T-cell (primary cell): ENCODE data around the gene TEX52. TPM values are rescaled to one million over a fixed set of nuclear protein-coding genes. Genes with fewer than 3 reads are reported as not detected.
A peak's percentile ranks its signal among the peaks of the same experiment; 100 is the strongest.

Experiments used
- ATAC-seq, 4 experiments: fragments of 200-7000 bp in 3 of 4; fragments of 150-1000 bp in 1 of 4; cut with Tn5 transposase; replicated peaks in 1 of 4; 1 replicate in 3 of 4; 2 replicates in 1 of 4; pipeline ENCODE4 v1.10.0; 2021; ENCODE audit warnings: moderate library complexity in 3 of 4, mild to moderate bottlenecking in 2 of 4, moderate number of reproducible peaks in 1 of 4
- CTCF ChIA-PET, 2 donors: fragments of 300-600 bp; sonication (Branson Sonifier 250); formaldehyde crosslinking; loops; one replicate each; lab custom pipeline; 2022; ENCODE audit warnings: antibody characterized with exemption in 2 of 2; lab: Charles Lee
- POLR2A ChIA-PET, 2 donors: fragments of 300-600 bp; sonication (Branson Sonifier 250); formaldehyde crosslinking; loops; one replicate each; lab custom pipeline; 2022; ENCODE audit warnings: antibody characterized with exemption in 2 of 2; lab: Charles Lee
- DNase-seq, 35 experiments: peaks; one replicate each; pipeline versions ENCODE4 v3.0.0 to v3.0.0-alpha.2; 2013 to 2023
- H3K27ac ChIP-seq: one replicate; pipeline ENCODE4 v1.5.1; 2013; ENCODE audit warnings: low read length
- H3K27me3 ChIP-seq, 2 experiments: replicated peaks in 1 of 2; 1 replicate in 1 of 2; 2 replicates in 1 of 2; pipeline versions ENCODE4 v1.6.1 to v1.7.0; 2013; ENCODE audit warnings: low read length in 1 of 2, mixed read lengths in 1 of 2; ENCODE audit not compliant: control insufficient read depth in 2 of 2, insufficient read depth in 2 of 2; ENCODE audit errors: extremely low read depth in 1 of 2
- H3K36me3 ChIP-seq, 2 donors: 1 replicate in 1 of 2; 2 replicates in 1 of 2; pipeline versions ENCODE4 v1.6.1 to v1.7.0; 2013; ENCODE audit warnings: low read length in 1 of 2; ENCODE audit not compliant: control insufficient read depth in 2 of 2, insufficient read depth in 1 of 2; ENCODE audit errors: extremely low read depth in 1 of 2
- H3K4me1 ChIP-seq, 2 experiments: 1 replicate in 1 of 2; 2 replicates in 1 of 2; pipeline versions ENCODE4 v1.6.1 to v1.7.0; 2013; ENCODE audit warnings: low read length in 2 of 2, mixed read lengths in 1 of 2; ENCODE audit not compliant: insufficient read depth in 2 of 2, control insufficient read depth in 1 of 2; ENCODE audit errors: extremely low read depth in 1 of 2
- H3K4me3 ChIP-seq, 2 donors: 1 replicate in 1 of 2; 2 replicates in 1 of 2; pipeline versions ENCODE4 v1.5.1 to v1.7.0; 2013; ENCODE audit warnings: mild to moderate bottlenecking in 2 of 2, low read length in 1 of 2, moderate library complexity in 1 of 2; ENCODE audit not compliant: control insufficient read depth in 1 of 2; ENCODE audit errors: extremely low read depth in 1 of 2
- H3K9me3 ChIP-seq: 2 replicates; pipeline ENCODE4 v1.7.0; 2013
- H3K27ac Mint-ChIP-seq, 2 donors: one replicate each; pipeline ENCODE4 v1.8.0; 2020 to 2021; ENCODE audit warnings: mild to moderate bottlenecking in 2 of 2, mixed read lengths in 2 of 2
- H3K27me3 Mint-ChIP-seq, 2 donors: one replicate each; pipeline ENCODE4 v1.8.0; 2021 to 2022; ENCODE audit warnings: mixed read lengths in 2 of 2
- H3K36me3 Mint-ChIP-seq: one replicate; pipeline ENCODE4 v1.8.0; 2021; ENCODE audit warnings: mixed read lengths
- H3K4me1 Mint-ChIP-seq, 3 donors: one replicate each; pipeline ENCODE4 v1.8.0; 2020 to 2022; ENCODE audit warnings: mixed read lengths in 3 of 3, mild to moderate bottlenecking in 1 of 3
- H3K4me3 Mint-ChIP-seq, 3 donors: one replicate each; pipeline ENCODE4 v1.8.0; 2020 to 2022; ENCODE audit warnings: mild to moderate bottlenecking in 3 of 3, mixed read lengths in 3 of 3, moderate library complexity in 3 of 3
- H3K9me3 Mint-ChIP-seq, 3 donors: one replicate each; pipeline ENCODE4 v1.8.0; 2020 to 2022; ENCODE audit warnings: mixed read lengths in 3 of 3
- WGBS: methylation state at CpG from one replicate; pipeline ENCODE4 v1.1.5; 2013; ENCODE audit warnings: missing lambda C conversion rate; ENCODE audit not compliant: insufficient coverage; 5-methylcytosine and 5-hydroxymethylcytosine counted together
- total RNA-seq, 35 experiments: library from RNA in 6 of 35; stranded (reverse) in 6 of 35; fragments of 120-200 nt in 1 of 35; gene quantifications; one replicate each; pipeline versions ENCODE4 v1.2.1 to v1.2.4 and lab custom pipeline; 2013 to 2026

TEX52 gene
- total RNA-seq, 5 donors from 2014 or later (not counting 1 experiment from before 2014, with no cell fraction given), result not detected

DNA sequence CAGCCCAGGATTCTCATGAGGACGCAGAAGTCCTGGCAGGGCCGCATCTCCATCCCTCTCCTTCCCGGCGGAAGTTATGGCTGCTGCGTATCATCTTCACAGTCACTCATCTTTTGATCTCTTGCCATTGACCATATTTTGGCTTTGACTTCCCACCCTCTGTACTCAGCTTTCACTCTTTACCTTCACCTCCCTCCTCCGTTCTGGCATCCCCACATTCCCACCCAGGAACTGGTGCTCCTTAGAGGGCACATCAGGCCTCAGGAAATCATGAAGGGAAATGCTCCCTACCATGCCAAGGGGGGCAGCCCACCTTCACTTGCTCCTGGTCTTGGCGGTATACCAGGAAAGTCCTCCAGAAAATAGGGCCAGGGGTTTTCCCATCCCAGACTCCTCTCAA, 1.3 kb downstream of the TEX52 start:
- Mint-ChIP-seq H3K4me3 (no peak overlapping the region), H3K27ac (no peak overlapping the region), H3K4me1 (peaks cover 0 to 2% (median 2%) of the 10 kb centered on the region in 3 donors), H3K9me3 (no peaks in the 10 kb centered on the region), H3K36me3 (peaks cover 21% of the 10 kb centered on the region), H3K27me3 (no peaks in the 10 kb centered on the region)
- no peaks in the 10 kb centered on the region for H3K4me1 ChIP-seq
- H3K4me3 ChIP-seq, result no peak overlapping the region
- no peaks in the 10 kb centered on the region for H3K27me3 ChIP-seq
- CTCF ChIA-PET, result no interaction called here
- no peak overlapping the region for H3K27ac ChIP-seq
- H3K36me3 ChIP-seq, result peaks cover 7 to 21% of the 10 kb centered on the region in 2 donors
- WGBS, result 90% methylated on average over 7 of the region's 7 CpGs
- H3K9me3 ChIP-seq, result no peaks in the 10 kb centered on the region
- DNase-seq (no peak), ATAC-seq (no peak)
- POLR2A ChIA-PET, result no interaction called here

DNA sequence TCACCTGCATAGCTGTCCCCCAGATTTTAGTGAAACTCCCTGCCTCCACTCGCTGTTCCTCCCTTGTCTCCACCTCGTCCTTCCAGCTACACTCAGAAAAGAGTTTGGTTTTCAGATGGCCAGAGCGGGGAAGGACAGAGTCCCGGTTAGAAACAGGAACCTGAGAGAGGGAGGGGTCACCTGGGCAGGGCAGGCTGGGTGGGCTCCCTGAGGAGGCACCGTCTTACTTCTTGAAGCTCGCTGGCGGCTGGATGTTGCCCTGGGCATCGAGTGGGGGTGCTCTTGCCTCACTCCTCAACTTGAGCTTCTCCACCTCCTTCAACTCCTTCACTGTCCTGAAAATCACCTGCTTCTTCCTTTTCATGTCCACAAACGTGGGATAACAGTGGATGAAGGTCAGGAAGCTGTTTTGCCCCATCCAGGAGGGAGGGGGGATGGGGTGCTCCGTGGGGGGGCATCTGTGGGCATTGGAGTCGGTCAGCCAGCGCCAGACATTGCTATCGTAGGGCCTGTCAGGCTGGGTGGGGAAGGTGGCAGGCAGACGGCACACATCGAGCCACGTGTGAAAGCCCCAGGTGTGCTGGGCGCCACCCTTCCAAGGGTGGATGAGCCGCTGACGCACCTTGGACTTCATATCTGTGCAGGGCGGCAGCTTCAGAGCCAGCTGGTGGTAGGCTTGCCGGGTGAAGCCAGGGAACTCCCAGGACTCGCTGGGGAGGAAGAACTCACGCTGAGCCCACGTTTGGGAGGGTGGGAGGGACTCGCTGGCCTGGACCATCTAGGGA, 2.0 kb downstream of the TEX52 start:
- Histone ChIP-seq H3K4me1 (no peaks in the 10 kb centered on the region), H3K36me3 (peaks cover 7 to 21% of the 10 kb centered on the region in 2 donors), H3K4me3 (no peak overlapping the region), H3K9me3 (no peaks in the 10 kb centered on the region), H3K27me3 (no peaks in the 10 kb centered on the region), H3K27ac (no peak overlapping the region)
- Mint-ChIP-seq H3K36me3 (peaks cover 17% of the 10 kb centered on the region), H3K27me3 (no peaks in the 10 kb centered on the region), H3K4me1 (peaks cover 0 to 2% (median 2%) of the 10 kb centered on the region in 3 donors), H3K9me3 (no peaks in the 10 kb centered on the region), H3K27ac (no peak overlapping the region), H3K4me3 (no peak overlapping the region)
- ATAC-seq (no peak), DNase-seq (no peak)
- WGBS, result 87% methylated on average over 13 of the region's 25 CpGs
- ChIA-PET CTCF (interaction anchor here (0.8 to 1.0 kb wide), 3 partner anchors 9 to 171 kb away, joined by 3 read pairs; no protein-coding TSS in a partner anchor), POLR2A (no interaction called here)

DNA sequence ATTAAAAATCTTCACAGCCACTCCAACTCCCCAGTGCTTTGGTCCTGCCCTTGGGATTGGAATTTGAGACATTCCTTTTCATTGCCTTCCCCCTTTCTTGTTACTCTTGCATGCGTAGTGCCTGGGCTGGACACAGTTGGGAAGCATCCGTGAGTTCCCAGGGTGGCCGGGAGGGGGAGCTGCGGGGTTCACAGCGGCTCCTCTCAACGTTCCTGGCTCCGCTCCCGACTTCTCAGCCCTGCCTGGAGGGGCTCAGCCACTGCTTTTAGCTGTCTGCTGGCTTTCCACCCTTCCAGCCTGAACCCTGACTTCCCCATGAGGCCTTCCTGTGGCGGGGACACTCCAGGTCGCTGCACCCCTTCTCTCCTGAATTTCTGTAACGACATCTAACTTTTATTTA, 3.2 kb downstream of the TEX52 start:
- Histone ChIP-seq H3K27ac (no peak overlapping the region), H3K9me3 (no peaks in the 10 kb centered on the region), H3K27me3 (no peaks in the 10 kb centered on the region), H3K36me3 (peaks cover 7 to 24% of the 10 kb centered on the region in 2 donors), H3K4me1 (no peaks in the 10 kb centered on the region), H3K4me3 (no peak overlapping the region)
- ChIA-PET CTCF (interaction anchor here (0.6 to 0.8 kb wide), 2 partner anchors 89 to 170 kb away, joined by 3 to 4 read pairs; no protein-coding TSS in a partner anchor), POLR2A (no interaction called here)
- no peaks in the 10 kb centered on the region for H3K9me3 Mint-ChIP-seq
- ATAC-seq (peak in 1 of 4 experiments; percentile 59), DNase-seq (peak in 24 of 35 experiments; percentile 4 to 49 (median 26))
- H3K27ac Mint-ChIP-seq, result no peak overlapping the region
- H3K27me3 Mint-ChIP-seq, result no peaks in the 10 kb centered on the region
- H3K4me1 Mint-ChIP-seq, result peaks cover 0 to 2% (median 2%) of the 10 kb centered on the region in 3 donors
- peaks cover 22% of the 10 kb centered on the region for H3K36me3 Mint-ChIP-seq
- no peak overlapping the region for H3K4me3 Mint-ChIP-seq
- WGBS, result 24% methylated on average over 5 of the region's 11 CpGs

DNA sequence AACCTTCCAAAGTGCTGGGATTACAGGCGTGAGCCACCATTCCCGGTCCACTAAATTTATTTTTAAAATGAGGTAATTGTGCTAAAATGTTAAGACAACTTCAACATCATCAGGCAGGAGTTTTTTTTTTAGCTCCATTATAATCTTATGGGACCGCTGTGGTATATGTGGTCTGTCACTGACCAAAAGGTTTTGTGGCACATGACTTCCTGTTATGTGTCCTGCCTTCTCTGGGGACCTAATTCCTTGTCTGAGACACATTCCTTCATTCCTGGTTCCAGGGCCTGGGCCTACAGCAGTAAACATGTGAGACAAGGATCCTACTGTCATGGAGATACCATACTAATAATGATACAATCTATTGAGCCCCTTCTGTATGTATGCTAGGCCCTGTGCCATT, 4.9 kb downstream of the TEX52 start:
- H3K36me3 Mint-ChIP-seq, result peaks cover 33% of the 10 kb centered on the region
- peaks cover 0 to 2% (median 2%) of the 10 kb centered on the region in 3 donors for H3K4me1 Mint-ChIP-seq
- Histone ChIP-seq H3K27me3 (no peaks in the 10 kb centered on the region), H3K4me1 (no peaks in the 10 kb centered on the region), H3K36me3 (peaks cover 0 to 15% of the 10 kb centered on the region in 2 donors), H3K4me3 (no peak overlapping the region), H3K9me3 (no peaks in the 10 kb centered on the region), H3K27ac (no peak overlapping the region)
- H3K9me3 Mint-ChIP-seq, result no peaks in the 10 kb centered on the region
- no peak for DNase-seq
- POLR2A ChIA-PET, result interaction anchor here in 1 of 2 donors (0.6 kb wide), 1 partner anchor 11 kb away, joined by 3 read pairs; no protein-coding TSS in a partner anchor
- no peak for ATAC-seq
- WGBS, result 80% methylated on average over 1 of the region's 3 CpGs
- H3K27ac Mint-ChIP-seq, result no peak overlapping the region
- no peaks in the 10 kb centered on the region for H3K27me3 Mint-ChIP-seq
- CTCF ChIA-PET, result no interaction called here
- H3K4me3 Mint-ChIP-seq, result no peak overlapping the region

DNA sequence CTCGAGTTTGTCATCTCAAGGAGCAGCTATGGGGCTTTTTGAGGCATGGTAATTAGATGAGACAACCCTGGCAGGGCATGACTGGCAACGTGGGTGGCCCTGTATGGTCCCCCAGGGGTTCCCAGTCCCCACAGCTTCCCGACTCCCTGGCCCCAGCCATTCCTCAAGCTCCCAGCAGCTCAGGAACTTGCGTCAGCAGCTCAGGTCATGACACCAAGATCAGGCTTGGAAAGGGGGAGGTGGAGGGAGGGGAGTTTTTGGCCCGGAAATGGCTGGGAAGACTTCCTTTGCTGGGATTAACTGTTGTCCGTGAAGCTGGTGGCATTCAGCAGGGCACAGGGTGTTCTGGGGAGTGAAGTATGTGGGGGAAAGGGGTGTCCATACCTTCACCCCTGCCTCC, 11.6 kb downstream of the TEX52 start:
- H3K27me3 Mint-ChIP-seq, result no peaks in the 10 kb centered on the region
- no peaks in the 10 kb centered on the region for H3K27me3 ChIP-seq
- H3K4me3 Mint-ChIP-seq, result no peak overlapping the region
- no peaks in the 10 kb centered on the region for H3K4me1 Mint-ChIP-seq
- H3K4me1 ChIP-seq, result no peaks in the 10 kb centered on the region
- H3K27ac ChIP-seq, result no peak overlapping the region
- H3K4me3 ChIP-seq, result no peak overlapping the region
- no peak overlapping the region for H3K27ac Mint-ChIP-seq
- WGBS, result 63% methylated on average over 1 of the region's 6 CpGs
- POLR2A ChIA-PET, result interaction anchor here in 1 of 2 donors (0.6 kb wide), 1 partner anchor 20 kb away, joined by 9 read pairs; no protein-coding TSS in a partner anchor
- no peaks in the 10 kb centered on the region for H3K9me3 Mint-ChIP-seq
- ATAC-seq, result no peak
- H3K36me3 ChIP-seq, result peaks cover 2 to 35% of the 10 kb centered on the region in 2 donors
- CTCF ChIA-PET, result interaction anchor here in 1 of 2 donors (1.0 kb wide), 1 partner anchor 9 kb away, joined by 3 read pairs; no protein-coding TSS in a partner anchor
- H3K36me3 Mint-ChIP-seq, result peaks cover 39% of the 10 kb centered on the region
- H3K9me3 ChIP-seq, result no peaks in the 10 kb centered on the region
- DNase-seq, result no peak

DNA sequence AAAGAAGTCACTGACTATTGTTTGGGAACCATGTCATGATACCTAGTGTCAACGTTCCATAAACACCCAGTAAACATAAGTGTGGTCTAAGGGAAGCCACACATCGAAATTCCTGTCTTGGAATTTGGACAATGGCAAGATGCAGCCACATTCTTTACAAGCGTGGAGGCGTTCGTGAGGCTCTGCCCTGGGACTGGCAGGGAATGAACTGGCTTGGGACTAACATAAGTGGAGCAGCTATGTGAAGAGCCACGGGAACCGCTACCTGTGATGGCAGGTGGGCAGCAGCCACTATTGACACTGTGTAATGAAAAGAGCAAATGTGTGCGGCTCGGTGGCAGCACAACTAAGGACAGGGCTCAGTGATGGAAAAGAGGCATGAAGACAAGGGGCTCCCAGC, 12.1 kb downstream of the TEX52 start:
- H3K4me3 ChIP-seq, result no peak overlapping the region
- ChIA-PET POLR2A (interaction anchor here in 1 of 2 donors (0.6 kb wide), 1 partner anchor 21 kb away, joined by 9 read pairs; no protein-coding TSS in a partner anchor), CTCF (interaction anchor here in 1 of 2 donors (1.0 kb wide), 1 partner anchor 10 kb away, joined by 3 read pairs; no protein-coding TSS in a partner anchor)
- Mint-ChIP-seq H3K36me3 (peaks cover 41% of the 10 kb centered on the region), H3K4me3 (no peak overlapping the region), H3K27me3 (no peaks in the 10 kb centered on the region), H3K27ac (no peak overlapping the region), H3K4me1 (no peaks in the 10 kb centered on the region), H3K9me3 (no peaks in the 10 kb centered on the region)
- DNase-seq, result no peak
- H3K27ac ChIP-seq, result no peak overlapping the region
- no peak for ATAC-seq
- H3K36me3 ChIP-seq, result peaks cover 2 to 36% of the 10 kb centered on the region in 2 donors
- no peaks in the 10 kb centered on the region for H3K9me3 ChIP-seq
- WGBS, result 93% methylated on average over 6 of the region's 9 CpGs
- no peaks in the 10 kb centered on the region for H3K27me3 ChIP-seq
- H3K4me1 ChIP-seq, result no peaks in the 10 kb centered on the region
